Measurements from ENCODE around the gene ASB3.
"Not testable (repeated sequence)": the region's sequence is repeated elsewhere in the genome, so short reads cannot be mapped to it uniquely, and the experiment has no call there.

The ASB3 gene, protein sequence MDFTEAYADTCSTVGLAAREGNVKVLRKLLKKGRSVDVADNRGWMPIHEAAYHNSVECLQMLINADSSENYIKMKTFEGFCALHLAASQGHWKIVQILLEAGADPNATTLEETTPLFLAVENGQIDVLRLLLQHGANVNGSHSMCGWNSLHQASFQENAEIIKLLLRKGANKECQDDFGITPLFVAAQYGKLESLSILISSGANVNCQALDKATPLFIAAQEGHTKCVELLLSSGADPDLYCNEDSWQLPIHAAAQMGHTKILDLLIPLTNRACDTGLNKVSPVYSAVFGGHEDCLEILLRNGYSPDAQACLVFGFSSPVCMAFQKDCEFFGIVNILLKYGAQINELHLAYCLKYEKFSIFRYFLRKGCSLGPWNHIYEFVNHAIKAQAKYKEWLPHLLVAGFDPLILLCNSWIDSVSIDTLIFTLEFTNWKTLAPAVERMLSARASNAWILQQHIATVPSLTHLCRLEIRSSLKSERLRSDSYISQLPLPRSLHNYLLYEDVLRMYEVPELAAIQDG

DNA sequence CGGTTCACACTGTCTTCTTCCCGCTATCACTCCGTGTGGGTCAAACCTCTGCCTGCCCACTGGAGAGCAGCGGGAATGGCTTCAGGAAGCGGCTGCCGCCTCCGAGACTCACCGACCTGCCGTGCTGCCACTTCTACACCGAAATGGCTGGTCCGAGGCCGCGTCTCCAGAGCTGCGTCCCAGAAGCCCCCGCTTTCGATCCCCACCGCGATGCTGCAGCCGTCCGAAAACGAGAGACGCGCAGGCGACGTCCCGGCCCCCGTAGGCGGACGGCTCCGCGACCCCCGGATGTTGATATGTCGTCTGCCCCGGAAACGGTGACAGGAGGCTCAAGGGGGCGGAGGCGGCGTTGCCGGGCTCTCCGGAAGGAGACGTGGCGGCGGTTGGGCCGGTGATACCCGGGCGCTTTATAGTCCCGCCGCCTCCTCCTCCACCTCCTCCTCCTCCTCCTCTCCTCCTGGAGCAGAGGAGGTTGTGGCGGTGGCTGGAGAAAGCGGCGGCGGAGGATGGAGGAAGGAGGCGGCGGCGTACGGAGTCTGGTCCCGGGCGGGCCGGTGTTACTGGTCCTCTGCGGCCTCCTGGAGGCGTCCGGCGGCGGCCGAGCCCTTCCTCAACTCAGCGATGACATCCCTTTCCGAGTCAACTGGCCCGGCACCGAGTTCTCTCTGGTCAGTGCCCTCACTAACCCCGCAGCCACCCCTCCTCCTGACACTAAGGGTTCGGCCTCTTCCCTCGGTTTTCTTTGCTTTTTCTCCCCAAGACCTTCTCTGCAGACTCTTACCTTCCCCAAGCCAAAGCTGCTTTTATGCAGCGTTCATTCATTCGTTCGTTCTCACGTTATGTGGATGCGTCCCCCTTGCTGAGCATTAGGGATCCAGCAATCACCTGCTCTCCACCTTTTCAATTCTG lies at the start of gene ASB3, which contains the start of gene ERLEC1:
TSS of gene ASB3 (minus strand) at position 249 of the 909 bp plus-strand sequence. CDS start 21,381 bp downstream, outside the sequence.
TSS of gene ERLEC1 (plus strand) at position 340 of the 909 bp plus-strand sequence. CDS start at position 507, 167 bp downstream.
- DNase-seq (ENCODE audit: low read depth), result no peak

DNA sequence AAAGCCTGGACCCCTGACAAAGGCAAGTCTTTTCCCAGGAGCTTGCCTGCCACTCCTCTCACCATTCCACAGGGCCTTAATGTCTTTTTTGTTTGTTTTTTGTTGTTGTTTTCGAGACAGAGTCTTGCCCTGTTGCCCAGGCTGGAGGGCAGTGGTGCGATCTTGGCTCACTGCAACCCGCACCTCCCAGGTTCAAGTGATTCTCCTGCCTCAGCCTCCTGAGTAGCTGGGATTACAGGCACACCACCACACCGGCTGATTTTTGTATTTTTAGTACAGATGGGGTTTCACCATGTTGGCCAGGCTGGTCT lies 43.2 kb upstream of the ASB3 start:
- DNase-seq (ENCODE audit: low read depth), result not testable (repeated sequence)

DNA sequence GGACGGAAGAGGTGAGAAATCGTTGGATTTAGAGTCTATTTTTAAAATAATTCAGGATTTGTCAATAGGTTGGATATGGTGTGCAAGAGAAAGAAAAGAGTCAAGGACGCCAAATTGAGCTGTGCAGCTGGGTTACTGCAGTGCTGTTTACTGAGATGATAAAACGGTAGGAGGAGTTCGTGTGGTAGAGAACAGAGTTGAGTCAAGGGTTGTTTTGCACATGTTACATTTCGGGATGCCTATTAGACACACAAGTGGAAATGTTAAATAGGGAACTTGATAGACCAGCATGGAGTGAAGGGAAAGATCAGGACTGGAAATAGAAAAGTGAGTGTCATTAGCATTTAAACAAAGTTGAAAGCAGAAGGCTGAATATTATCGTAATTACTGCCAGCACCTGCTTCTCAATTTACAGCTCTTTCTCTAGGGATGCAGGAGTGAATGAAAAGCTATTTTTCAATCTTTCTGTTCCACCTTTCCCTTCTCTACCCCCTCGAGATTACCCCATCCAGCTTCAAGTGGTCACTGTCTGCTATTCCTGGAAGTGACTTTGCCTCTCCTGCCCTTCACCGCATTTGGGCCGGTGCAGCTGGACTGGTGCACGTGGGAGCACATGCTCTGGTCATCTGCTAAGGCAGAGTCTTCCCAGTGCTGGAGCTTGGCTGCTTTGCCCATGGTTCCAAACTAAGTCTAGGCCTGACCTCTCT lies 42.7 kb upstream of the ASB3 start:
- no peak for DNase-seq (ENCODE audit: low read depth)

DNA sequence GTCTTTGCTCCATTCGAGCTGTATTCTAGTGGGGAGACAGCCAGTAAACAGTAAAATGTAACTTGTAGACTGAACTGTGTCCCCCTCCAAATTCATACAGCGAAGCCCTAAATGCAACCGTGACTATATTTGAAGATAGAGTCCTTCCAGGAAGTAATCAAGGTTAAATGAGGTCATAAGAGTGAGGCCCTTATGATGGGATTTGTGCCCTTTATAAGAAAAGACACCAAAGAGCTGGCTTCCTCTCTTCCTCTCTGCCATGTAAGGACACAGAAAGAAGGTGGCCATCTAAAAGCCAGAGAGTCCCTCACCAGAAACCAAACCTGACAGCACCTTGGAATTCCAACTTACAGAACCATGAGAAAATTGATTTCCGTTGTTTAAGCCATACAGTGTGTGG lies 41.6 kb upstream of the ASB3 start:
- no peak for DNase-seq (ENCODE audit: low read depth)

DNA sequence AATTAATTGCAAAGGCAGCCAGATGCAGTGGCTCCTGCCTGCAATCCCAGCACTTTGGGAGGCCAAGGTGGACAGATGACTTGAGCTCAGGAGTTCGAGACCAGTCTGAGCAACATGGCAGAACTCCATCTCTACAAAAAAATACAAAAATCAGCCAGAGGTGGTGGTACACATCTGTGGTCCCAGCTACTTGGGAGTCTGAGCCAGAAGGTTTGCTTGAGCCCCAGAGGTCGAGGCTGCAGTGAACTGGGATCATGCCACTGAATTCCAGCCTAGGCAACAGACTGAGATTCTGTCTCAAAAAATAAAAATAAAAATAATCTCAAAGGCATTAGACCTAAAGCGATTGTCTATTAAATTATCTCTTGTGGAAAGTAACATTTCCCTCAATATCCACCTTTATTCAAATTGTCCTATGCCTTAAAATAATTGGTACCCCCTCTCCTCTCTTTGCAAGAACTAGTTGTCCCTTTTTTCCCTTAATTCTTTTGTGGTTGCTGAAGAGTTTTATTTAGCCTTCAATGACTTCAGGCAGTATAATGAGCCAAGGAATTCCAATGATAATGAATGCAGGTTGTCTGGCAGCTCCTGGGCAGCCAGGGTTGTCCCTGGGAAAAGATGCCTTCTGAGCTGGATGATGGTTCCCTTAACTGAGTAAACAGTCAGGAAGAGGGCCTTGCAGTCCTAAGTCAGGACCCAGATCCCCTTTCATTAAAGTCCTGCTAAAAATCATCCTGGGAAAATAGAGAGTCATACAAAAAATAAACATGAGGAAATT lies 40.8 kb upstream of the ASB3 start:
- peak; percentile 9 for DNase-seq (ENCODE audit: low read depth)

DNA sequence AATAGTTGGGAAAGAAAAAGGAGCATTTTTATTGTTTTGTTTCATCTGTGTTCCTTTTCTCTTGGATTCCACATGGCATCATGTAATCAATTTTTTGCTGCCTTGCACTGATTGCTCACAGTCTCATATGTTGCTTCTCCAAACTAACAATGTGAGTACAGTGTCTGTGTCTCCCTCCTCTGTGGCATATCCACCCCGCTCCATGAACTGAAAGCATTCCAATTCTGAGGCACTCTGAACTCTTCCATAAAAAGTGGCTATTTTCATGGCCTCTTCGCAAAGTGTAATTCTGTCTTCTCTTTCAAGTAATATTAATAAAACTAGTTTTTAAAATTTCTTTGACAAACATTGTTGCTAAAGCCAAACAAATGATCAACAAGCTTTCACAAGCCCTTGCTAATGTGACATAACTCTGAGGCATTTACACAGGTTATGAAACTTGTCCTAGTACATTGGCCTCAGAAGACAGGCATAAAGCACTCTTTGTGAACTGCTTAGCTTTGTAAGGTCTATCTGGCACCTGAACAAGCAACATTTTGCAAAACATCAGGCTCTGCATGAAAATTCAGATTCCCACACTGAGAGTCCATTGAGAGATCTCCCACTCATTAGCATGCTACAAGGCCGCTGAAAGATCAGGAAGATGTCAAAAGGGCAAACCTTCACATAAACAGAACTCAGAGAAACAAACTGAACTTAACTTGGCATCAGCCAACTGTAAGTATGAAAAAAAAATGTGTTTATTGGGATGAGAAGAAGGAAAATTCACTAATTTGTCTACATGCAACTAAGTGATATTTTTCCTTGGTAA lies 40.0 kb upstream of the ASB3 start:
- peak; percentile 11 for DNase-seq (ENCODE audit: low read depth)

DNA sequence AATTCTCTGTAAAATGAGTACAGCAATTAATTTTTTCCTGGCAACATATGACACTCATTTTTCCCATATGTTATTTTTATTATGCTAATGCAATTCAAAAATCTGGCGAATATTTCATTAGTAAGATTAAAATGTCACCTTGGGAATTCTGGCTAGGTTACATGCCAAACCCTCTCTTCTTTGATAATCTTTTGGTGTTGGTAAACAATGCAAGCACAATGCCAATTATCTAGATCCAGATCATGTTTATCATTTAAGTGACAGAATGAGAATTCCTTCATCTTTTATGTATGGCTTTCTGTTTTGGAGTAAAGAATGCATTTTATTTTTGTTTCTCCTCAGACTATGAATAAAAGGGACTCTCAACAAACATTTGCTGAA lies 39.3 kb upstream of the ASB3 start:
- no peak for DNase-seq (ENCODE audit: low read depth)

DNA sequence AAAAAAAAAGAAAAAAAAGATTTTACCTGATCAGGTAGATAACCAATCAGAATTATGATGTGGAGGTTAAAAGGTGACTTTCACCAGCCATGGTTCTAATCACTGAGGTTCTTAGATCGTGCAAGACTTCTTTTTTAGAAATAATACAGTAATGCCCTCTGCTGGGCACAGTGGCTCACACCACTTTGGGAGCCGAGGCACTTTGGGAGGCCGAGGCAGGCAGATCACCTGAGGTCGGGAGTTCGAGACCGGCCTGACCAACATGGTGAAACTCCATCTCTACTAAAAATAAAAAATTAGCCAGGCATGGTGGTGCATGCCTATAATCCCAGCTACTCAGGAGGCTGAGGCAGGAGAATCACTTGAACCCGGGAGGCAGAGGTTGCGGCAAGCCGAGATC lies 36.9 kb upstream of the ASB3 start:
- DNase-seq (ENCODE audit: low read depth), result not testable (repeated sequence)

DNA sequence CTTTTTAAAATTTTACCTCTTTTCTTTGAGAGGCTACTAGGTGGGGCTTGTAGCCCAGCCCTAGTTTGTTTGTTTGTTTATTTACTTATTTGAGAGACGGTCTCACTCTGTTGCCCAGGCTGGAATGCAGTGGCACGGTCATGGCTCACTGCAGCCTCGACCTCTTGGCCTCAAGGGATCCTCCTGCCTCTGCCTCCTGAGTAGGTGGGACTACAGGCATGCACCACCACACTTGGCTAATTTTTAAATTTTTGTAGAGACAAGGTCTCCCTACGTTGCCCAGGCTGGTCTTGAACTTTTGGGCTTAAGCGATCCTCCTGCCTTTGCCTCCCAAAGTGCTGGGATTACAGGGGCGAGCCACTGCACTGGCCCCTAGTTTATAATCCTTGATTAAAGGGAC lies 35.1 kb upstream of the ASB3 start:
- no peak for DNase-seq (ENCODE audit: low read depth)

DNA sequence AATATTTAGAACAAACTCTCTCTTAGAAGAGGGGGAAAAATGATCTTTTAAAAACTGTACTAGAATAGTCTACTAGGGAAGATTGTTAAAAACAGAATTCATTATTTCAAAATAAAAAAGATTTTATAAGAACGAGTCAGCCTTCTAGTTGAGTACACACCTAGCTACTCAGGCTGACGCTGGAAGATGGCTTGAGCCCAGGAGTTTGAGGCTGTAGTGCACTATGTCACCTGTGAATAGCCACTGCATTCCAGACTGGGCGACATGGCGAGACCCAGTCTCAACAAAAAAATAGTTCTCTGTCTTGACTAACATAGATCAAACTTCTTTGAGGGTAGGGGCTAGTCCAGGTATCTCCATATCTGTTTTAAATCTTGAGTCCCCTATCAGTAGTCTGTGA lies 34.0 kb upstream of the ASB3 start:
- DNase-seq (ENCODE audit: low read depth), result no peak

DNA sequence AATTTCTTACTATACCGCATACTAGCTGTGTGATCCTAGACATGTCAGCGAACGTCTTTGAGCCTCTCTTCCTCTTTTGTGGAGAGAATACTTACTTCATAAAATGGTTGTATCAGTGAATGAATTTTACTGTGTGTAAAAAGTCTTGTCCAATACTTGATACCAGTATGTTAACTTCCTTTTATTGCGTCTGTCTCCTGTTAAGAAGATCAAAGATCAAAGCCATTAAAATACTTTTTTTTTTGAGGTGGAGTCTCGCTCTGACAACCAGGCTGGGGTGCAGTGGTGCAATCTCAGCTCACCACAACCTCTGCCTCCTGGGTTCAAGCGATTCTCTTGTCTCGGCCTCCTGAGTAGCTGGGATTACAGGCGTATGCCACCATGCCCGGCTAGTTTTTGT lies 33.3 kb upstream of the ASB3 start:
- DNase-seq (ENCODE audit: low read depth), result no peak

DNA sequence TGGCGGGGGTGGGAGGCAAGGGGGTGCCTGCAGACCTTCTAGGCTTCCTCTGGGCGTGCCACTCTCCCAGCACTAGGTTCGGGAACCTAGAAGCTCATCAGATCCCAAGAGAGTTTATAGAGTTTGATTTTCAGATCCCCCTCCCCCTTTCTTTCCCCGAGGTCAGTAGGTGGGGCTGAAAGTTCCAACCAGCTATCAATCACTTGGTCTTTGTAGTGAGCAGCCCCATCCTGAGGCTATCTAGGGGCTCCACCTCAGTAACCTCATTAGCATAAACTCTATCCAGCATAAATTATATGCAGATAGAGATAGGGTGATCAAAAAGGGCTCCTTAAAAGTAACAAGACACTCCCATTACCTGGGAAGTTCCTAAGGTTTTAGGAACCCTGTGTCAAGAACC lies 32.9 kb upstream of the ASB3 start:
- no peak for DNase-seq (ENCODE audit: low read depth)

DNA sequence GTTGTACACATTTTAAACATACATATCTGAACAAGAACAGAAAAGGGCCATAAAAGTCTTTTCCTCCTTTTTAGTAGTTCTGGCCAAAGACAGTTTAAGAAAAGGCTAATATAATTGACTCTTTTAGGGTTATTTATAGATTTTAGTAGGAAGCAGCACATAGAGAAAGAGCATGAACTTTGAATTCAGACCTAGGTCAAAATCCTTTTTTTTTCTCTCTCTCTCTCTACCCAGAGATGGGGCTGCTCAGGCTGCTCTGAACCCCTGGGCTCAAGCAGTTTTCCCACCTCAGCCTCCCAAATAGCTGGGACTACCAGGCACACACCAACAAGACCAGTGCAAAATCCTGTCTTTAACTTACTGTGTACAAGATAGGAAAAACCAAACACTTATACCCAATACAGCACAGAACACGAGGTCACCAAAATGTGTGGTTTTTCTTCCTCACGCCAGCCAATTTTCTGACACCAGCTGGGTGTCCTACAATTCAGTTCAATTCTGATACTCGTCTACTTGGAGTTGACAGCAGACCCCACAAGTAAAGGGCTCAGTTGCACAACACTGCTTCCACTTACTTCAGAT lies 32.2 kb upstream of the ASB3 start:
- no peak for DNase-seq (ENCODE audit: low read depth)

DNA sequence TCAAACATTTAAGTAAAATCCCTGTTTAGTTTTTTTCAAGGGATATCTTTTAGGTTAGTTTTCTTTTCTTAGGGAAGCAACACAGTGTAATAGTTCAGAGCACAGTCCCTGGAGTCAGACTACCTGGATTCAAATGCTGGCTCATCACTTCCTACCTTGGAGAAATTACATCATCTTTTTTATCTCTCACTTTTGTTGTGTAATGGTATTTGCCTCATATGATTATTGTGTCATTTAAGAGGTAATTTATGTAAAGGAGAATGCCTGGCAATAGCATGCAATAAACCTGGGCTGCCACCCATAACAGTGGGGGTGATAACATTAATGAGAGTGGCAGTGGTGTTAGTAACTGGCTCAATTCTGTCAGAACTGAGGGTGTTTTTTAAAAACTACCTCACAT lies 26.4 kb upstream of the ASB3 start:
- no peak for DNase-seq (ENCODE audit: low read depth)

DNA sequence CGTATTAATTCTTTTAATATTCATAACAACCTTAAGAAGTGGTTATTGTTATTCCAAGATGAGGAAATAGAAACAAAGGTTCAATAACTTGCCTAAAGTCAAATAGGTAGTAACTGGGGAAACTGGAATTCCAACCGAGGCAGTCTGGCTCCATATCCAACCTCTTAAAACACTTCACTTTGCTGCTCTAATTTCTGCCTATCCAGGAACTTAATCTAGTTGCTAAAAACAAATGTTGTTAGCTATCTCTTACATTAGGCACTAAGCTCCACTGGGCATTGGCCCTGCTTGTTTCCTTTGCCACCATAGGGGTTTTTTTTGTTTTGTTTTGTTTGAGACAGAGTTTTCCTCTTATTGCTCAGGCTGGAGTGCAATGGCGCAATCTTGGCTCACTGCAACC lies 24.8 kb upstream of the ASB3 start:
- no peak for DNase-seq (ENCODE audit: low read depth)

DNA sequence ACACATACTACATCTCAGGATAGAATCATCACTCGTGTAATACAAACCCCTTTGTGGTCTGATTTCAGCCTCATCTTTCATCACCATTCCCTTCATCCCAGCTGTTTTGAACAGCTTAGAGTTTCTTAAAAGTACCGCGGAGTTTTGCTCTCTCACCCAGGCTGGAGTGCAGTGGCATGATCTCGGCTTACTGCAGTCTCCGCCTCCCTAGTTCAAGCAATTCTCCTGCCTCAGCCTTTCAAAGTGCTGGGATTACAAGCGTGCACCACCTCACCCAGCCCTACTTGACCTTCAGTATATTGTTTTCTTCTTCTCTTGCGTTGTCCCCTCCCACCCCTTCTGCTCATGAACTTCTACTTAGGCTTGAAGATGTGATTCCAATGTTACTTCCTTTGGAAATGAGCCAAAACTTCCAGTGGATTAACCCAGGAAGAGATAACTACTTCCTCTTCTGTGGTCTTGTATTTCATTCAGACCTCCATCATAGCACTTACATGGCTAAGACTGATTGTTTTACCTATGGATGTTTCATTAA lies 15.9 kb upstream of the ASB3 start:
- DNase-seq (ENCODE audit: low read depth), result no peak

DNA sequence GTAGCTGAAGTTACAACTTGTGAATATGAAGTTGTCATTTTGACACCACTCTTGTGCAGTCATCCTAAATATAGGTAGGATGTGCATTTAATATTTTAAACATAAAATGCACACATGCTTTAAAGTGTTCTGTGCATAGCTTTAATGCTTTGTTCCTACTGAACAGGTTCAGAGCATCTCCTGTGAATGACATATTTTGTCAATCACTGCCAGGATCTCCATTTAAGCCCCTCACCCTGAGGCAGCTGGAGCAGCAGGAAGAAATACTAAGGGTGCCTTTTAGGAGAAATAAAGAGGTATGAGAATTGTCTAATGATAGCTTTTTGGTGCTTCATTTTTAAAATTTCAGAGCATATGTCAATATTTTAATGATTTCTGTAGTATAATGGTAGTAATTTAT lies 14.8 kb upstream of the ASB3 start:
- no peak for DNase-seq (ENCODE audit: low read depth)

DNA sequence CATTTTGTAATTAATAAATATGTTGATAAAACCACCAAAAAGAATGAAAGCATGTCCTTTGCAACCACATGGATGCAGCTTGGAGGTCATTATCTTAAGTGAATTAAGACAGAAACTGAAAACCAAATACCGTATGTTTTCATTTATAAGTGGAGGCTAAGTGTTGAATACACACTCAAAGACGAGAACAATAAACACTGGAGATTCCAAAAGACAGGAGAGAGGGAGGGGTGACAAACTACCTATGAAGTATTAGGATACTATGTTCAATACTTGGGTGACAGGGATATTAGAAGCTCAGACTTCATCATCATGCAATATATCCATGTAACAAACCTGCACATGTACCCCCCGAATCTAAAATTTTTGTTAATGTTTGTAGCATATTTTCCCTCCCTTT lies 7.1 kb upstream of the ASB3 start:
- no peak for DNase-seq (ENCODE audit: low read depth)

DNA sequence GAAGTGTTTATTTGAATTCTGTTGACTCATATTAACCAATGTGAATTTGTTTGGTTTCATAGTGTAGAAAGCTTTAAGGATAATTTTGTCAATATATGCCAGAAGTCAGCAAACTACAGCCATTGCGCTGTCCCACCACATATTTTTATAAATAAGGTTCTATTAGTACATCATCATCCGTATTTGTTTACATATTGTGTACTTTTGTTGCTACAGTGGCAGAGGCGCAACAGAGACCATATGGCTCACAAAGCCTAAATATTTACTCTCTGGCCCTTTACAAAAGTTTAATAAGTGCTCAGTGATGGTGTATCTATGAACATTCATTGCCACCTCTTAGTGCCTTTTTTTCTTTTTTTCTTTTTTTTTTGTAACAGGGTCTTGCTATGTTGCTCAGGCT lies 6.5 kb upstream of the ASB3 start:
- DNase-seq (ENCODE audit: low read depth), result no peak

All from GM04503 (cell line).